ENCODE measurements around the gene KIF6.
A peak's percentile ranks its signal among the peaks of the same experiment; 100 is the strongest.

KIF6 gene

GRCh38 chr6:39433630-39434029, 291.6 kb downstream of the KIF6 start:
- 81 to 86% methylated on average over 2 to 3 of the region's 3 CpGs for WGBS, 2 experiments (ENCODE audit: insufficient coverage in 2 of 2)
- peaks cover 11% of the 10 kb centered on the region for H3K4me1 ChIP-seq (ENCODE audit: control insufficient read depth, insufficient read depth, low read length, poor library complexity, severe bottlenecking)
- peaks cover 11% of the 10 kb centered on the region for H3K9me3 ChIP-seq (ENCODE audit: control insufficient read depth, low read length)
- no peak overlapping the region for H3K27ac ChIP-seq (ENCODE audit: low read depth, low read length, severe bottlenecking)
- no peaks in the 10 kb centered on the region for H3K36me3 ChIP-seq (ENCODE audit: control insufficient read depth, insufficient read depth, low read length)
- no peak overlapping the region for H3K4me3 ChIP-seq (ENCODE audit: extremely low read depth, insufficient read depth, low read length, poor library complexity, severe bottlenecking)

- Histone ChIP-seq H3K36me3 (ENCODE audit: control insufficient read depth, insufficient read depth, low read length) (no peaks in the 10 kb centered on the region), H3K27ac (ENCODE audit: low read depth, low read length, severe bottlenecking) (peak overlapping the region; percentile 45)
- 88 to 92% methylated on average over 7 of the region's 11 CpGs for WGBS, 2 experiments (ENCODE audit: insufficient coverage in 2 of 2)
Observed at GRCh38 chr6:39432330-39433025, 292.7 kb downstream of the KIF6 start.

GRCh38 chr6:39430871-39431523, 294.2 kb downstream of the KIF6 start:
- peak overlapping the region; percentile 45 for H3K27ac ChIP-seq (ENCODE audit: low read depth, low read length, severe bottlenecking)
- no peaks in the 10 kb centered on the region for H3K9me3 ChIP-seq (ENCODE audit: control insufficient read depth, low read length)
- H3K4me3 ChIP-seq (ENCODE audit: extremely low read depth, insufficient read depth, low read length, poor library complexity, severe bottlenecking): no peak overlapping the region
- H3K36me3 ChIP-seq (ENCODE audit: control insufficient read depth, insufficient read depth, low read length): no peaks in the 10 kb centered on the region
- WGBS, 2 experiments (ENCODE audit: insufficient coverage in 2 of 2): 79 to 81% methylated on average over 10 to 11 of the region's 11 CpGs
- peaks cover 11% of the 10 kb centered on the region for H3K4me1 ChIP-seq (ENCODE audit: control insufficient read depth, insufficient read depth, low read length, poor library complexity, severe bottlenecking)

More at GRCh38 chr6:39432330-39433025, 292.7 kb downstream of the KIF6 start:
- Histone ChIP-seq H3K4me3 (ENCODE audit: extremely low read depth, insufficient read depth, low read length, poor library complexity, severe bottlenecking) (no peak overlapping the region), H3K9me3 (ENCODE audit: control insufficient read depth, low read length) (peaks cover 10% of the 10 kb centered on the region), H3K4me1 (ENCODE audit: control insufficient read depth, insufficient read depth, low read length, poor library complexity, severe bottlenecking) (peaks cover 11% of the 10 kb centered on the region)

- H3K9me3 ChIP-seq (ENCODE audit: control insufficient read depth, low read length): no peaks in the 10 kb centered on the region
- H3K36me3 ChIP-seq (ENCODE audit: control insufficient read depth, insufficient read depth, low read length): no peaks in the 10 kb centered on the region
- H3K4me3 ChIP-seq (ENCODE audit: extremely low read depth, insufficient read depth, low read length, poor library complexity, severe bottlenecking): no peak overlapping the region
- no CpG with 5 or more reads among the region's 1 CpG for WGBS, 2 experiments (ENCODE audit: insufficient coverage in 2 of 2)
- H3K4me1 ChIP-seq (ENCODE audit: control insufficient read depth, insufficient read depth, low read length, poor library complexity, severe bottlenecking): peaks cover 11% of the 10 kb centered on the region
- H3K27ac ChIP-seq (ENCODE audit: low read depth, low read length, severe bottlenecking): no peak overlapping the region
Observed at GRCh38 chr6:39430446-39430845, 294.8 kb downstream of the KIF6 start.

GRCh38 chr6:39428816-39429215, 296.4 kb downstream of the KIF6 start:
- H3K27ac ChIP-seq (ENCODE audit: low read depth, low read length, severe bottlenecking): no peak overlapping the region
- H3K9me3 ChIP-seq (ENCODE audit: control insufficient read depth, low read length): no peaks in the 10 kb centered on the region
- peaks cover 11% of the 10 kb centered on the region for H3K4me1 ChIP-seq (ENCODE audit: control insufficient read depth, insufficient read depth, low read length, poor library complexity, severe bottlenecking)
- no peak overlapping the region for H3K4me3 ChIP-seq (ENCODE audit: extremely low read depth, insufficient read depth, low read length, poor library complexity, severe bottlenecking)
- no peaks in the 10 kb centered on the region for H3K36me3 ChIP-seq (ENCODE audit: control insufficient read depth, insufficient read depth, low read length)
- 81 to 82% methylated on average over 4 to 6 of the region's 7 CpGs for WGBS, 2 experiments (ENCODE audit: insufficient coverage in 2 of 2)

GRCh38 chr6:39428152-39428551, 297.1 kb downstream of the KIF6 start:
- no peaks in the 10 kb centered on the region for H3K36me3 ChIP-seq (ENCODE audit: control insufficient read depth, insufficient read depth, low read length)
- H3K4me1 ChIP-seq (ENCODE audit: control insufficient read depth, insufficient read depth, low read length, poor library complexity, severe bottlenecking): peaks cover 11% of the 10 kb centered on the region
- no peaks in the 10 kb centered on the region for H3K9me3 ChIP-seq (ENCODE audit: control insufficient read depth, low read length)
- H3K4me3 ChIP-seq (ENCODE audit: extremely low read depth, insufficient read depth, low read length, poor library complexity, severe bottlenecking): no peak overlapping the region
- no peak overlapping the region for H3K27ac ChIP-seq (ENCODE audit: low read depth, low read length, severe bottlenecking)
- WGBS, 2 experiments (ENCODE audit: insufficient coverage in 2 of 2): 80% methylated on average over 1 of the region's 3 CpGs

- peak overlapping the region; percentile 16 for H3K27ac ChIP-seq (ENCODE audit: low read depth, low read length, severe bottlenecking)
Observed at GRCh38 chr6:39426073-39426456, 299.1 kb downstream of the KIF6 start.

GRCh38 chr6:39425346-39426072, 299.7 kb downstream of the KIF6 start:
- Histone ChIP-seq H3K4me1 (ENCODE audit: control insufficient read depth, insufficient read depth, low read length, poor library complexity, severe bottlenecking) (peaks cover 6% of the 10 kb centered on the region), H3K9me3 (ENCODE audit: control insufficient read depth, low read length) (no peaks in the 10 kb centered on the region), H3K36me3 (ENCODE audit: control insufficient read depth, insufficient read depth, low read length) (no peaks in the 10 kb centered on the region), H3K4me3 (ENCODE audit: extremely low read depth, insufficient read depth, low read length, poor library complexity, severe bottlenecking) (no peak overlapping the region), H3K27ac (ENCODE audit: low read depth, low read length, severe bottlenecking) (no peak overlapping the region)
- WGBS, 2 experiments (ENCODE audit: insufficient coverage in 2 of 2): 84 to 92% methylated on average over 3 of the region's 6 CpGs

More at GRCh38 chr6:39426073-39426456, 299.1 kb downstream of the KIF6 start:
- Histone ChIP-seq H3K4me3 (ENCODE audit: extremely low read depth, insufficient read depth, low read length, poor library complexity, severe bottlenecking) (no peak overlapping the region), H3K9me3 (ENCODE audit: control insufficient read depth, low read length) (no peaks in the 10 kb centered on the region), H3K4me1 (ENCODE audit: control insufficient read depth, insufficient read depth, low read length, poor library complexity, severe bottlenecking) (peaks cover 6% of the 10 kb centered on the region), H3K36me3 (ENCODE audit: control insufficient read depth, insufficient read depth, low read length) (no peaks in the 10 kb centered on the region)
- WGBS, 2 experiments (ENCODE audit: insufficient coverage in 2 of 2): 40 to 100% methylated on average over 1 of the region's 2 CpGs

GRCh38 chr6:39424831-39425230, 300.4 kb downstream of the KIF6 start:
- no peaks in the 10 kb centered on the region for H3K9me3 ChIP-seq (ENCODE audit: control insufficient read depth, low read length)
- 90% methylated on average over 2 of the region's 3 CpGs; no CpG with 5 or more reads in 1 of the 2 experiments for WGBS, 2 experiments (ENCODE audit: insufficient coverage in 2 of 2)

GRCh38 chr6:39422238-39422637, 303.0 kb downstream of the KIF6 start:
- H3K9me3 ChIP-seq (ENCODE audit: control insufficient read depth, low read length): no peaks in the 10 kb centered on the region
- H3K27ac ChIP-seq (ENCODE audit: low read depth, low read length, severe bottlenecking): no peak overlapping the region
- H3K4me3 ChIP-seq (ENCODE audit: extremely low read depth, insufficient read depth, low read length, poor library complexity, severe bottlenecking): no peak overlapping the region
- WGBS, 2 experiments (ENCODE audit: insufficient coverage in 2 of 2): 88 to 97% methylated on average over 3 to 5 of the region's 6 CpGs
- peaks cover 10% of the 10 kb centered on the region for H3K4me1 ChIP-seq (ENCODE audit: control insufficient read depth, insufficient read depth, low read length, poor library complexity, severe bottlenecking)
- H3K36me3 ChIP-seq (ENCODE audit: control insufficient read depth, insufficient read depth, low read length): no peaks in the 10 kb centered on the region

More at GRCh38 chr6:39424831-39425230, 300.4 kb downstream of the KIF6 start:
- peaks cover 6% of the 10 kb centered on the region for H3K4me1 ChIP-seq (ENCODE audit: control insufficient read depth, insufficient read depth, low read length, poor library complexity, severe bottlenecking)
- no peak overlapping the region for H3K27ac ChIP-seq (ENCODE audit: low read depth, low read length, severe bottlenecking)
- no peak overlapping the region for H3K4me3 ChIP-seq (ENCODE audit: extremely low read depth, insufficient read depth, low read length, poor library complexity, severe bottlenecking)
- no peaks in the 10 kb centered on the region for H3K36me3 ChIP-seq (ENCODE audit: control insufficient read depth, insufficient read depth, low read length)

Data from mesodermal cell (in vitro differentiated cells).